Measurements from ENCODE around the gene ZNF432.
"Not testable (repeated sequence)": the region's sequence is repeated elsewhere in the genome, so short reads cannot be mapped to it uniquely, and the experiment has no call there.

ZNF432 gene

GRCh38 chr19:52048555-52049501, at the start of gene ZNF432:
TSS of gene ZNF432 (minus strand) at chr19:52048838. CDS start at chr19:52046868, 1,970 bp downstream.
- ATAC-seq (peak; percentile 94), DNase-seq (ENCODE audit: low spot score in 2 of 2) (peak; percentile 68 to 88)
- Mint-ChIP-seq H3K36me3 (peaks cover 55% of the 10 kb centered on the region), H3K27ac (peak within 1 kb of the TSS; percentile 99), H3K4me1 (peaks cover 23% of the 10 kb centered on the region), H3K9me3 (peaks cover 23% of the 10 kb centered on the region), H3K4me3 (peak within 1 kb of the TSS; percentile 95)

DNA sequence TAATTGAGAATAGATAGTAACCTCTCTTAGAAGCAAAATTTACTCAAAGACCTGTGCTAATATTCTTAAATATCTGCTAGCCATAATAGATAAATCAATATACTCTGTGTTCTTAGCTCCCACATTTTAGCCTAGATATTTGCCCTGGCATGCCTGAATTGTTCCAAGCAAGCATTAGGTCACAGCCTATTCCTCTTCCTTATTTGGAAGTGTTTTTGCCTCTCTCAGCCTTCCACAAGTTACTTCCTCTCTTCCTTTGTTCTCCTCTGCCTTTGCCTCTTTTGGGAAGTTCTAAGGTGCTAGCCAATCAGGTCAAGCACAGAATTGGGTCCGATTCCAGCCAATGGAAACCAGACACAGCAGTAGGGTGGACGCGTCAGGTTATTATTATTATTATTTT, 47.8 kb upstream of the ZNF432 start:
- not testable (repeated sequence) for H3K27ac Mint-ChIP-seq; DNase-seq (ENCODE audit: low spot score in 2 of 2); ATAC-seq
- peaks cover 30% of the 10 kb centered on the region for H3K4me1 Mint-ChIP-seq
- H3K9me3 Mint-ChIP-seq = peaks cover 19% of the 10 kb centered on the region
- H3K4me3 Mint-ChIP-seq = peak overlapping the region; percentile 96
- H3K36me3 Mint-ChIP-seq = peaks cover 38% of the 10 kb centered on the region

- DNase-seq (ENCODE audit: low spot score in 2 of 2) (peak; percentile 75 to 92), ATAC-seq (peak; percentile 98)
- Mint-ChIP-seq H3K4me1 (peaks cover 37% of the 10 kb centered on the region), H3K4me3 (peak within 1 kb of the TSS; percentile 96), H3K9me3 (peaks cover 26% of the 10 kb centered on the region), H3K36me3 (peaks cover 49% of the 10 kb centered on the region), H3K27ac (peak within 1 kb of the TSS; percentile 99)
Observed at GRCh38 chr19:52095172-52096014, 46.8 kb upstream of the ZNF432 start, which contains the start of gene ZNF841. TSS of gene ZNF841 (minus strand) at chr19:52095765. CDS start at chr19:52084801, 10,964 bp downstream.

GRCh38 chr19:52094526-52095130, 46.0 kb upstream of the ZNF432 start:
- ATAC-seq = no peak
- peaks cover 56% of the 10 kb centered on the region for H3K36me3 Mint-ChIP-seq
- peak overlapping the region; percentile 96 for H3K4me3 Mint-ChIP-seq
- H3K4me1 Mint-ChIP-seq = peaks cover 40% of the 10 kb centered on the region
- no peak for DNase-seq (ENCODE audit: low spot score in 2 of 2)
- H3K27ac Mint-ChIP-seq = peak overlapping the region; percentile 99
- H3K9me3 Mint-ChIP-seq = peaks cover 28% of the 10 kb centered on the region

GRCh38 chr19:52086481-52086880, 37.8 kb upstream of the ZNF432 start:
- DNase-seq (ENCODE audit: low spot score in 2 of 2) (no peak), ATAC-seq (no peak)
- Mint-ChIP-seq H3K27ac (no peak overlapping the region), H3K4me1 (peaks cover 24% of the 10 kb centered on the region), H3K9me3 (peaks cover 16% of the 10 kb centered on the region), H3K36me3 (peaks cover 100% of the 10 kb centered on the region), H3K4me3 (no peak overlapping the region)

DNA sequence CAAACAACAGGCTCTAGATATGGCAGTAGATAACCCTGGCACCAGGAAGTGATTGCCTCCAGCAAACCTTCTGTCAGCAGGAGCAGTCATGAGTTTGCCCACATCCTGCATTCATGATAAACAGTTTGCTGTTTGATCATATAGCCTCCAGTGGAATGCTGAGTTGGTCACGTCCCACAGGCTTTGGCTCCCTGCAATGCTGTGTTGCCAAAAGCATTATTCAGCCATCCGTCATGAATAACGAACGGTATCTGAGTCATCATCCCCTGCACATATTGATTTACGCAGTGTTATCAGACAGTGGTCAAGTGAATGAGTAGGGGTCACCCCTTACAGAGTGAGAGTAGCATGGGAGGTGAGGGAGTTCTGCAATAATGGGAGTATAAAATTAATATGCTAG, 21.9 kb upstream of the ZNF432 start:
- H3K4me3 Mint-ChIP-seq = no peak overlapping the region
- H3K27ac Mint-ChIP-seq = no peak overlapping the region
- peaks cover 99% of the 10 kb centered on the region for H3K36me3 Mint-ChIP-seq
- peaks cover 7% of the 10 kb centered on the region for H3K4me1 Mint-ChIP-seq
- DNase-seq (ENCODE audit: low spot score in 2 of 2) (no peak), ATAC-seq (no peak)
- H3K9me3 Mint-ChIP-seq = peaks cover 47% of the 10 kb centered on the region

DNA sequence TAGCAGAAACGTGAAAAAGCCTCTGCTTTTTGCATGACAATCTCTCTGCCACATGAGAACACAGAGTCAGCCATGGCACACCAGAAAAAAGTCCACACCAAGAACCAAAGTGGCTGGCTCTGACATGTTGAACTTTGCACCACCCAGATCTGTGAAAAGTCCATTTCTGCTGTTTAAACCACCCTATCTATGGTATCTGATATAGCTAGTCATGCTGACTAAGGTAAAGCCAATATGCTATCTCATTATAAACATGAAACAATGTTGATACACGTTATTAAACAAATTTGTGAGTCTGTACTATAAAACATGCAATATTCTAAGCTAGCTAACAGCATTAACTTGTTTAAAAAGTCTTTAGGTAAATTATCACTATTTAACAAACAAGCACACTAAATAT, 21.0 kb upstream of the ZNF432 start:
- H3K27ac Mint-ChIP-seq = no peak overlapping the region
- H3K9me3 Mint-ChIP-seq = peaks cover 44% of the 10 kb centered on the region
- H3K4me3 Mint-ChIP-seq = no peak overlapping the region
- ATAC-seq (no peak), DNase-seq (ENCODE audit: low spot score in 2 of 2) (no peak)
- H3K4me1 Mint-ChIP-seq = peaks cover 7% of the 10 kb centered on the region
- H3K36me3 Mint-ChIP-seq = peaks cover 99% of the 10 kb centered on the region

- Mint-ChIP-seq H3K27ac (no peak overlapping the region), H3K4me3 (no peak overlapping the region), H3K9me3 (peaks cover 34% of the 10 kb centered on the region)
Observed at GRCh38 chr19:52066258-52066863, 17.7 kb upstream of the ZNF432 start.

DNA sequence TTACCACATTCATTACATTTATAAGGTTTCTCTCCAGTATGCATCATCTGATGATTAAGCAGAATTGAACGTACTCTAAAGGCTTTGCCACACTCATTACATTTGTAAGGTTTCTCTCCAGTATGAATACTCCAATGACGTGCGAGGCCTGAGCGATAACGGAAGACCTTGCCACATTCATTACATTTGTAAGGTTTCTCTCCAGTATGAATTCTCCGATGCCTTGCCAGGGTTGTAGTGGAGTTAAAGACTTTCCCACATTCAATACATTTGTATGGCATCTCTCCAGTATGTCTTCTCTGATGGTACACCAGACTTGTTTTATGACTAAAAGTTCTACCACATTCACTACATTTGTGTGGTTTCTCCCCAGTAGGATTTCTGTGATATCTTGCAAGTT, 16.8 kb upstream of the ZNF432 start:
- H3K9me3 Mint-ChIP-seq = peaks cover 25% of the 10 kb centered on the region
- H3K27ac Mint-ChIP-seq = no peak overlapping the region
- no peak for ATAC-seq

More at GRCh38 chr19:52066258-52066863, 17.7 kb upstream of the ZNF432 start:
- Mint-ChIP-seq H3K4me1 (peaks cover 7% of the 10 kb centered on the region), H3K36me3 (peaks cover 70% of the 10 kb centered on the region)
- DNase-seq (ENCODE audit: low spot score in 2 of 2) (no peak), ATAC-seq (no peak)

GRCh38 chr19:52056480-52056879, 7.8 kb upstream of the ZNF432 start:
- H3K4me3 Mint-ChIP-seq; ATAC-seq; DNase-seq (ENCODE audit: low spot score in 2 of 2); H3K4me1 Mint-ChIP-seq; H3K27ac Mint-ChIP-seq; H3K36me3 Mint-ChIP-seq: not testable (repeated sequence)
- H3K9me3 Mint-ChIP-seq = peaks cover 23% of the 10 kb centered on the region

More for the DNA sequence above, 16.8 kb upstream of the ZNF432 start:
- no peak overlapping the region for H3K4me3 Mint-ChIP-seq
- no peak for DNase-seq (ENCODE audit: low spot score in 2 of 2)
- H3K4me1 Mint-ChIP-seq = no peaks in the 10 kb centered on the region
- peaks cover 61% of the 10 kb centered on the region for H3K36me3 Mint-ChIP-seq

DNA sequence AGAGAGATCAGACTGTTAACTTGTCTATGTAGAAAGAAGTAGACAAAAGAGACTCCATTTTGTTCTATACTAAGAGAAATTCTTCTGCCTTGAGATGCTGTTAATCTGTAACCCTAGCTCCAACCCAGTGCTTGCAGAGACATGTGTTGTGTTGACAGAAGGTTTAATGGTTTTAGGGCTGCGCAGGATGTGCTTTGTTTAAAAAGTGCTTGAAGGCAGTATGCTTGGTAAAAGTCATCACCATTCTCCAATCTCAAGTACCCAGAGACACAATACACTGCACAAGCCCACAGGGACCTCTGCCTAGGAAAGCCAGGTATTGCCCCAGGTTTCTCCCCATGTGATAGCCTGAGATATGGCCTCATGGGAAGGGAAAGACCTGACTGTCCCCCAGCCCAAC, 3.1 kb upstream of the ZNF432 start:
- Mint-ChIP-seq H3K9me3 (peaks cover 33% of the 10 kb centered on the region), H3K4me1 (peaks cover 23% of the 10 kb centered on the region), H3K36me3 (peaks cover 26% of the 10 kb centered on the region)
- not testable (repeated sequence) for ATAC-seq; H3K4me3 Mint-ChIP-seq; H3K27ac Mint-ChIP-seq; DNase-seq (ENCODE audit: low spot score in 2 of 2)

GRCh38 chr19:52039169-52039568, 9.5 kb downstream of the ZNF432 start:
- Mint-ChIP-seq H3K9me3 (peaks cover 34% of the 10 kb centered on the region), H3K4me1 (no peaks in the 10 kb centered on the region), H3K4me3 (no peak overlapping the region)

DNA sequence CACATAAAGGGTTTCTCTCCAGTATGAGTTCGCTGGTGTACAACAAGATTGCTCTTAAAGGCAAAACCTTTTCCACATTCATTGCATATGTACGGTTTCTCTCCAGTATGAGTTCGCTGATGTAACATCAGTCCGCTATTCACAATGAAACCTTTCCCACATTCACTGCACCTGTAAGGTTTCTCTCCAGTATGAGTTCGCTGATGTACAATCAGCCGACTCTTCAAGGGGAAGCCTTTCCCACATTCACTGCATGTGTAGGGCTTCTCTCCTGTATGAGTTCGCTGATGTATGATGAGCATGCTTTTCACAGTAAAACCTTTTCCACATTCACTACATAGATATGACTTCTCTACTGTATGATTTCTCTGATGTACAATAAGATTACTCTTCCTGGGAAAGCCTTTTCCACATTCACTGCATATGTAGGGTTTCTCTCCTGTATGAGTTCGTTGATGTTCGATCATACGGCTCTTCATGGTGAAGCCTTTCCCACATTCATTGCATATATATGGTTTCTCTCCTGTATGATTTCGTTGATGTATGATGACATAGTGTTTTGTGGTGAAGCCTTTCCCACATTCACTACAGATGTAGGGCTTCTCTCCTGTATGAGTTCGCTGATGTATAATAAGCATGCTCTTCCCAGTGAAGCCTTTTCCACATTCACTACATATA, 14.4 kb downstream of the ZNF432 start:
- DNase-seq (ENCODE audit: low spot score in 2 of 2) (no peak), ATAC-seq (no peak)
- Mint-ChIP-seq H3K36me3 (peaks cover 54% of the 10 kb centered on the region), H3K27ac (no peak overlapping the region), H3K4me3 (no peak overlapping the region), H3K9me3 (peaks cover 32% of the 10 kb centered on the region), H3K4me1 (no peaks in the 10 kb centered on the region)

More at GRCh38 chr19:52039169-52039568, 9.5 kb downstream of the ZNF432 start:
- Mint-ChIP-seq H3K36me3 (peaks cover 95% of the 10 kb centered on the region), H3K27ac (no peak overlapping the region)
- ATAC-seq (no peak), DNase-seq (ENCODE audit: low spot score in 2 of 2) (no peak)

- H3K9me3 Mint-ChIP-seq = peaks cover 20% of the 10 kb centered on the region
Observed at GRCh38 chr19:52028780-52029123, 19.9 kb downstream of the ZNF432 start.

More at GRCh38 chr19:52028780-52029123, 19.9 kb downstream of the ZNF432 start:
- peaks cover 42% of the 10 kb centered on the region for H3K36me3 Mint-ChIP-seq
- ATAC-seq (peak; percentile 34), DNase-seq (ENCODE audit: low spot score in 2 of 2) (no peak)
- peak overlapping the region; percentile 90 for H3K4me3 Mint-ChIP-seq
- peaks cover 20% of the 10 kb centered on the region for H3K4me1 Mint-ChIP-seq
- peak overlapping the region; percentile 98 for H3K27ac Mint-ChIP-seq

Data from stimulated activated effector memory CD8-positive, alpha-beta T cell treated with anti-CD3 and anti-CD28 coated beads, Interleukin-12 subunit alpha, Interleukin-12 subunit beta, amount 100 ng/mL, for 72 hours (primary cell).